UCSD-AML1 (cell line): Measurements from ENCODE around the gene GALNT16.
"Not testable (repeated sequence)": the region's sequence is repeated elsewhere in the genome, so short reads cannot be mapped to it uniquely, and the experiment has no call there.

Experiments
- DNase-seq: peaks from one replicate; lab custom pipeline; 2025; ENCODE audit not compliant: unreplicated experiment; lab: John Stamatoyannopoulos, UW

The GALNT16 gene

GRCh38 chr14:69259527-69260189 lies at the start of gene GALNT16:
GALNT16 (plus strand) TSS chr14:69260158; CDS start chr14:69260291, 133 bp downstream.
- DNase-seq = no peak

GRCh38 chr14:69214393-69214792 lies 45.6 kb upstream of the GALNT16 start:
- no peak for DNase-seq

- DNase-seq = not testable (repeated sequence)
These were observed 42.3 kb upstream of the GALNT16 start for GRCh38 chr14:69217663-69218062.

- no peak for DNase-seq
These were observed 35.0 kb upstream of the GALNT16 start for GRCh38 chr14:69224946-69225345.

GRCh38 chr14:69226178-69226577 lies 33.8 kb upstream of the GALNT16 start:
- DNase-seq = no peak

- no peak for DNase-seq
These were observed 33.2 kb upstream of the GALNT16 start for GRCh38 chr14:69226736-69227135.

GRCh38 chr14:69231486-69231885 lies 28.5 kb upstream of the GALNT16 start:
- no peak for DNase-seq

- DNase-seq = no peak
These were observed 27.6 kb upstream of the GALNT16 start for GRCh38 chr14:69232388-69232787.

- DNase-seq = no peak
These were observed 25.9 kb upstream of the GALNT16 start for GRCh38 chr14:69234106-69234505.

- no peak for DNase-seq
These were observed 24.2 kb upstream of the GALNT16 start for GRCh38 chr14:69235708-69236107.

GRCh38 chr14:69237142-69237541 lies 22.8 kb upstream of the GALNT16 start:
- no peak for DNase-seq

- DNase-seq = no peak
These were observed 22.4 kb upstream of the GALNT16 start for GRCh38 chr14:69237584-69237983.

GRCh38 chr14:69238883-69239282 lies 21.1 kb upstream of the GALNT16 start:
- no peak for DNase-seq

GRCh38 chr14:69240527-69241173 lies 19.3 kb upstream of the GALNT16 start:
- no peak for DNase-seq

GRCh38 chr14:69241577-69241976 lies 18.4 kb upstream of the GALNT16 start:
- DNase-seq = no peak

GRCh38 chr14:69242311-69243224 lies 17.4 kb upstream of the GALNT16 start:
- DNase-seq = no peak

- DNase-seq = no peak
These were observed 15.0 kb upstream of the GALNT16 start for GRCh38 chr14:69244946-69245345.

GRCh38 chr14:69246331-69246730 lies 13.6 kb upstream of the GALNT16 start:
- DNase-seq = no peak

GRCh38 chr14:69247676-69248440 lies 12.1 kb upstream of the GALNT16 start:
- no peak for DNase-seq

GRCh38 chr14:69249603-69250002 lies 10.4 kb upstream of the GALNT16 start:
- no peak for DNase-seq

GRCh38 chr14:69252851-69253250 lies 7.1 kb upstream of the GALNT16 start:
- no peak for DNase-seq
